Liver (tissue), 9 donors: ENCODE measurements around the gene PLS1. TPM values are rescaled to one million over a fixed set of nuclear protein-coding genes. Genes with fewer than 3 reads are reported as not detected.
A peak's percentile ranks its signal among the peaks of the same experiment; 100 is the strongest.

Experiments used
- DNase-seq: peaks from one replicate; pipeline ENCODE4 v3.0.0-alpha.2; 2017; ENCODE audit warnings: low spot score
- H3K27ac ChIP-seq, 2 donors: one replicate each; pipeline ENCODE4 v1.7.0; 2013; ENCODE audit warnings: inconsistent platforms in 2 of 2, low read length in 2 of 2, control low read depth in 1 of 2, low read depth in 1 of 2, mild to moderate bottlenecking in 1 of 2
- H3K27me3 ChIP-seq, 4 donors: one replicate each; pipeline versions ENCODE4 v1.6.1 to v1.7.0; 2013; ENCODE audit warnings: low read length in 3 of 4, inconsistent platforms in 1 of 4, mild to moderate bottlenecking in 1 of 4, moderate library complexity in 1 of 4; ENCODE audit not compliant: control insufficient read depth in 4 of 4, insufficient read depth in 4 of 4
- H3K36me3 ChIP-seq, 4 donors: one replicate each; pipeline versions ENCODE4 v1.6.1 to v1.7.0; 2013; ENCODE audit warnings: low read length in 3 of 4, mild to moderate bottlenecking in 3 of 4, low read depth in 1 of 4, moderate library complexity in 1 of 4; ENCODE audit not compliant: control insufficient read depth in 4 of 4, insufficient read depth in 3 of 4
- H3K4me1 ChIP-seq, 4 donors: one replicate each; pipeline versions ENCODE4 v1.6.1 to v1.7.0; 2013; ENCODE audit warnings: low read length in 3 of 4, mild to moderate bottlenecking in 3 of 4, moderate library complexity in 1 of 4; ENCODE audit not compliant: control insufficient read depth in 4 of 4, insufficient read depth in 4 of 4
- H3K4me3 ChIP-seq, 3 donors: one replicate each; pipeline versions ENCODE4 v1.6.1 to v1.7.0; 2013; ENCODE audit warnings: low read length in 3 of 3, control low read depth in 1 of 3, low read depth in 1 of 3, mild to moderate bottlenecking in 1 of 3
- H3K9ac ChIP-seq, 2 donors: one replicate each; pipeline ENCODE4 v1.7.0; 2013; ENCODE audit warnings: low read length in 2 of 2, mild to moderate bottlenecking in 2 of 2, moderate library complexity in 2 of 2, control low read depth in 1 of 2, low read depth in 1 of 2
- H3K9me3 ChIP-seq, 4 donors: one replicate each; pipeline versions ENCODE4 v1.6.1 to v1.7.0; 2013; ENCODE audit warnings: low read length in 3 of 4; ENCODE audit not compliant: control insufficient read depth in 4 of 4
- EGR1 ChIP-seq, 2 donors: IDR thresholded peaks; 2 replicates each; pipeline ENCODE4 v1.6.1; 2016 to 2018; ENCODE audit warnings: antibody characterized with exemption in 2 of 2, low read depth in 2 of 2
- FOXA1 ChIP-seq: IDR thresholded peaks from 2 replicates; pipeline ENCODE4 v1.6.1; 2016; ENCODE audit warnings: antibody characterized with exemption
- FOXA2 ChIP-seq: IDR thresholded peaks from 2 replicates; pipeline ENCODE4 v1.6.1; 2016; ENCODE audit warnings: antibody characterized with exemption
- GABPA ChIP-seq, 2 donors: IDR thresholded peaks in 1 of 2; conservative IDR thresholded peaks in 1 of 2; 2 replicates each; pipeline ENCODE4 v1.6.1; 2016; ENCODE audit warnings: antibody characterized with exemption in 2 of 2, mild to moderate bottlenecking in 1 of 2, moderate library complexity in 1 of 2
- HNF4A ChIP-seq, 2 donors: conservative IDR thresholded peaks; 2 replicates each; pipeline ENCODE4 v1.6.1; 2016; ENCODE audit warnings: antibody characterized with exemption in 2 of 2, mild to moderate bottlenecking in 2 of 2
- HNF4G ChIP-seq: IDR thresholded peaks from 2 replicates; pipeline ENCODE4 v1.6.1; 2016; ENCODE audit warnings: antibody characterized with exemption
- JUND ChIP-seq, 2 donors: IDR thresholded peaks; 2 replicates each; pipeline ENCODE4 v1.6.1; 2016; ENCODE audit warnings: antibody characterized with exemption in 2 of 2
- NR2F2 ChIP-seq: IDR thresholded peaks from 2 replicates; pipeline ENCODE4 v1.6.1; 2016; ENCODE audit warnings: antibody characterized with exemption
- RAD21 ChIP-seq, 2 donors: IDR thresholded peaks; 2 replicates each; pipeline ENCODE4 v1.6.1; 2016; ENCODE audit warnings: antibody characterized with exemption in 2 of 2, mild to moderate bottlenecking in 2 of 2
- RXRA ChIP-seq, 2 donors: IDR thresholded peaks; 2 replicates each; pipeline ENCODE4 v1.6.1; 2017 to 2018; ENCODE audit warnings: antibody characterized with exemption in 2 of 2, mild to moderate bottlenecking in 1 of 2
- SP1 ChIP-seq: IDR thresholded peaks from 2 replicates; pipeline ENCODE4 v1.6.1; 2018; ENCODE audit warnings: antibody characterized with exemption, mild to moderate bottlenecking
- TAF1 ChIP-seq: conservative IDR thresholded peaks from 2 replicates; pipeline ENCODE4 v1.6.1; 2016; ENCODE audit warnings: antibody characterized with exemption, mild to moderate bottlenecking
- YY1 ChIP-seq: IDR thresholded peaks from 2 replicates; pipeline ENCODE4 v1.6.1; 2016; ENCODE audit warnings: antibody characterized with exemption, mild to moderate bottlenecking
- WGBS: extraction: QIAGEN DNeasy Blood & Tissue Kit; methylation state at CpG from one replicate; pipeline ENCODE4 v1.1.7; 2013; 5-methylcytosine and 5-hydroxymethylcytosine counted together
- polyA plus RNA-seq, 2 donors: library from polyadenylated mRNA; stranded (reverse) in 1 of 2; unstranded in 1 of 2; fragments of 200-250 nt in 1 of 2; fragments of >200 nt in 1 of 2; fragmentation: Nextera tagmentation in 1 of 2; extraction: Ambion mirVana in 1 of 2; gene quantifications; one replicate each; pipeline versions ENCODE4 v1.2.1 to v1.2.3, GENCODE V29; 2013 to 2015
- total RNA-seq, 2 donors: library from RNA; depleted of rRNA; stranded (reverse); fragments of >200 nt; gene quantifications; one replicate each; pipeline ENCODE4 v1.2.3, GENCODE V29; 2014
- TF ChIP-seq, protein P1 (sequence below): IDR thresholded peaks from 2 replicates; pipeline ENCODE4 v1.6.1; 2016; ENCODE audit warnings: antibody characterized with exemption
- TF ChIP-seq, protein P2 (sequence below): IDR thresholded peaks from 2 replicates; pipeline ENCODE4 v1.6.1; 2016; ENCODE audit warnings: antibody characterized with exemption, mild to moderate bottlenecking
- TF ChIP-seq, protein P3 (sequence below): IDR thresholded peaks from 2 replicates; pipeline ENCODE4 v1.6.1; 2016; ENCODE audit warnings: antibody characterized with exemption
- TF ChIP-seq, protein P4 (sequence below): IDR thresholded peaks from 2 replicates; pipeline ENCODE4 v1.6.1; 2016; ENCODE audit warnings: antibody characterized with exemption
- TF ChIP-seq, protein P5 (sequence below): fragments of 150-350 bp; IDR thresholded peaks from 2 replicates; pipeline ENCODE4 v1.5.1; 2017; ENCODE audit warnings: improper control_type of control experiment, low read depth, low read length; ENCODE audit not compliant: missing input control
- donor health status: healthy.
- donor health status: healthy.
- donor health status: healthy.
- donor health status: healthy.
- donor health status: healthy.

Gene PLS1
- total and polyA plus RNA-seq, 4 donors = 7.2 to 21.9 (median 10.1) TPM

DNA sequence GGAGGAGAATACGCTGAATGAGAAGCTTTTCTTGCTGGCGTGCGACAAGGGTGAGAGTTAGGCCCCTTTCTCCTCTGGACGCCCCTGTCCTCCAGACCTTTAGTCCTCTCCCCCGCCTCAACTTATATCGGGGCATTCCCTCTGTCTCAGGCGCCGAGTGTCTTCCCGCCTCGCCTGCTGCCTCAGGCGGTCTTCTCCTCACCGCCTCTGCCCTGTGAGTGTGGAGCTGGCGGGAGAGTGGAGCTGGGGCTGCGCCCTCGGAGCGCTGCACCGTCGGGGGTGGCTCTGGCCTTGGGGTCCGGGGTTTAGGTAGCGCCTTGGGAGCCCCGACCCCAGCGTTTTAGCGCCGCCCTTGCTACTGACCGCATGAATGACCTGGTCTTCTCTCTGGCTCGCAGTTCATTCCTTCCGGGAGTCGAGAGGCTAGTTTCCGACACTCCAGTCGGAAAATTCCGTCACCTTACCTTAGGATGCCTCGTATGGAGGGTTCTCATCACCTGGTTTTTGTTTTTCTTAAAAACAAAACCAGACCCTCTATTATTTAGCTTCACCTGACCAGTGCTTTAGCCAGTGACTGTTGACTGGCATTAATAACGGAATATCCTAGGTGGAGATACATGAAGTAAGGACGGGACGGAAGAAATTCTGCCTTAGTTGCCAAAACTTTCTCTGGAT is 128.6 kb downstream of the PLS1 start:
- Histone ChIP-seq H3K4me3 (peak overlapping the region in 2 of 3 donors; percentile 53 to 58), H3K36me3 (no peaks in the 10 kb centered on the region), H3K27ac (no peak overlapping the region), H3K9ac (no peak overlapping the region), H3K27me3 (peaks cover 0 to 9% (median 0%) of the 10 kb centered on the region in 4 donors), H3K9me3 (no peaks in the 10 kb centered on the region), H3K4me1 (peaks cover 0 to 12% (median 7%) of the 10 kb centered on the region in 4 donors)
- TF ChIP-seq HNF4G = no peak
- no peak for TF ChIP-seq JUND (IDR thresholded peaks at IDR 0.05)
- no peak for TF ChIP-seq RXRA (IDR thresholded peaks at IDR 0.05)
- TF ChIP-seq HNF4A (conservative IDR thresholded peaks at IDR 0.05) = no peak
- TF ChIP-seq NR2F2 = no peak
- TF ChIP-seq, protein P1, sequence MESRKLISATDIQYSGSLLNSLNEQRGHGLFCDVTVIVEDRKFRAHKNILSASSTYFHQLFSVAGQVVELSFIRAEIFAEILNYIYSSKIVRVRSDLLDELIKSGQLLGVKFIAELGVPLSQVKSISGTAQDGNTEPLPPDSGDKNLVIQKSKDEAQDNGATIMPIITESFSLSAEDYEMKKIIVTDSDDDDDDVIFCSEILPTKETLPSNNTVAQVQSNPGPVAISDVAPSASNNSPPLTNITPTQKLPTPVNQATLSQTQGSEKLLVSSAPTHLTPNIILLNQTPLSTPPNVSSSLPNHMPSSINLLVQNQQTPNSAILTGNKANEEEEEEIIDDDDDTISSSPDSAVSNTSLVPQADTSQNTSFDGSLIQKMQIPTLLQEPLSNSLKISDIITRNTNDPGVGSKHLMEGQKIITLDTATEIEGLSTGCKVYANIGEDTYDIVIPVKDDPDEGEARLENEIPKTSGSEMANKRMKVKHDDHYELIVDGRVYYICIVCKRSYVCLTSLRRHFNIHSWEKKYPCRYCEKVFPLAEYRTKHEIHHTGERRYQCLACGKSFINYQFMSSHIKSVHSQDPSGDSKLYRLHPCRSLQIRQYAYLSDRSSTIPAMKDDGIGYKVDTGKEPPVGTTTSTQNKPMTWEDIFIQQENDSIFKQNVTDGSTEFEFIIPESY = no peak
- WGBS = 7% methylated on average over 35 of the region's 35 CpGs
- peak; percentile 60 for DNase-seq

DNA sequence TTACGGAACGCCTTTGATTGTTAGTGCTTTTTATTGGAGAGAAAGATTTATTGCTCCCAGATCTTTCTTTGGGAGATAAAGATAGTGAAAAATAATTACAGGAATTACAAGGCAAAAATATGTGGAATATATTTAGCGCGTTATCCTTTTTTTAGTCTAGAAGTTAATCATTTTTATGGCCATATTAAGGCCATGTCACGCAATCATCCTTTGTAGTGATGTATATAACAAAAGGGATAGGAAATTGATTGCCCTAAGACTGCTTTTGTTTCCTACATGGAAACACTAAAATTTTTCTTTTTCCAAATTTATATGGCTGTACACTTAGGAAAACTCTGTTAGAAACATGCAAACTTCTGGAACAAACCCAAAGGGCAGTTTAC is 129.2 kb downstream of the PLS1 start:
- DNase-seq = no peak
- no peak for TF ChIP-seq GABPA (IDR thresholded peaks at IDR 0.05 in 1 of 2, conservative IDR thresholded peaks at IDR 0.05 in 1 of 2)
- TF ChIP-seq RXRA (IDR thresholded peaks at IDR 0.05) = no peak
- TF ChIP-seq NR2F2 = no peak
- no peak for TF ChIP-seq EGR1 (IDR thresholded peaks at IDR 0.05; ENCODE audit: low read depth in 2 of 2)
- no peak for TF ChIP-seq FOXA2
- TF ChIP-seq JUND (IDR thresholded peaks at IDR 0.05) = no peak
- no peak for TF ChIP-seq RAD21 (IDR thresholded peaks at IDR 0.05)
- TF ChIP-seq, protein P2, sequence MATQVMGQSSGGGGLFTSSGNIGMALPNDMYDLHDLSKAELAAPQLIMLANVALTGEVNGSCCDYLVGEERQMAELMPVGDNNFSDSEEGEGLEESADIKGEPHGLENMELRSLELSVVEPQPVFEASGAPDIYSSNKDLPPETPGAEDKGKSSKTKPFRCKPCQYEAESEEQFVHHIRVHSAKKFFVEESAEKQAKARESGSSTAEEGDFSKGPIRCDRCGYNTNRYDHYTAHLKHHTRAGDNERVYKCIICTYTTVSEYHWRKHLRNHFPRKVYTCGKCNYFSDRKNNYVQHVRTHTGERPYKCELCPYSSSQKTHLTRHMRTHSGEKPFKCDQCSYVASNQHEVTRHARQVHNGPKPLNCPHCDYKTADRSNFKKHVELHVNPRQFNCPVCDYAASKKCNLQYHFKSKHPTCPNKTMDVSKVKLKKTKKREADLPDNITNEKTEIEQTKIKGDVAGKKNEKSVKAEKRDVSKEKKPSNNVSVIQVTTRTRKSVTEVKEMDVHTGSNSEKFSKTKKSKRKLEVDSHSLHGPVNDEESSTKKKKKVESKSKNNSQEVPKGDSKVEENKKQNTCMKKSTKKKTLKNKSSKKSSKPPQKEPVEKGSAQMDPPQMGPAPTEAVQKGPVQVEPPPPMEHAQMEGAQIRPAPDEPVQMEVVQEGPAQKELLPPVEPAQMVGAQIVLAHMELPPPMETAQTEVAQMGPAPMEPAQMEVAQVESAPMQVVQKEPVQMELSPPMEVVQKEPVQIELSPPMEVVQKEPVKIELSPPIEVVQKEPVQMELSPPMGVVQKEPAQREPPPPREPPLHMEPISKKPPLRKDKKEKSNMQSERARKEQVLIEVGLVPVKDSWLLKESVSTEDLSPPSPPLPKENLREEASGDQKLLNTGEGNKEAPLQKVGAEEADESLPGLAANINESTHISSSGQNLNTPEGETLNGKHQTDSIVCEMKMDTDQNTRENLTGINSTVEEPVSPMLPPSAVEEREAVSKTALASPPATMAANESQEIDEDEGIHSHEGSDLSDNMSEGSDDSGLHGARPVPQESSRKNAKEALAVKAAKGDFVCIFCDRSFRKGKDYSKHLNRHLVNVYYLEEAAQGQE = no peak
- TF ChIP-seq, protein P3, sequence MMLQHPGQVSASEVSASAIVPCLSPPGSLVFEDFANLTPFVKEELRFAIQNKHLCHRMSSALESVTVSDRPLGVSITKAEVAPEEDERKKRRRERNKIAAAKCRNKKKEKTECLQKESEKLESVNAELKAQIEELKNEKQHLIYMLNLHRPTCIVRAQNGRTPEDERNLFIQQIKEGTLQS = no peak
- TF ChIP-seq, protein P4, sequence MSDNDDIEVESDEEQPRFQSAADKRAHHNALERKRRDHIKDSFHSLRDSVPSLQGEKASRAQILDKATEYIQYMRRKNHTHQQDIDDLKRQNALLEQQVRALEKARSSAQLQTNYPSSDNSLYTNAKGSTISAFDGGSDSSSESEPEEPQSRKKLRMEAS = no peak
- TF ChIP-seq HNF4A (conservative IDR thresholded peaks at IDR 0.05) = no peak
- TF ChIP-seq HNF4G = no peak
- no peak for TF ChIP-seq FOXA1
- TF ChIP-seq TAF1 = no peak
- TF ChIP-seq YY1 = no peak
- no peak for TF ChIP-seq SP1
- TF ChIP-seq, protein P1 = no peak
- TF ChIP-seq, protein P5, sequence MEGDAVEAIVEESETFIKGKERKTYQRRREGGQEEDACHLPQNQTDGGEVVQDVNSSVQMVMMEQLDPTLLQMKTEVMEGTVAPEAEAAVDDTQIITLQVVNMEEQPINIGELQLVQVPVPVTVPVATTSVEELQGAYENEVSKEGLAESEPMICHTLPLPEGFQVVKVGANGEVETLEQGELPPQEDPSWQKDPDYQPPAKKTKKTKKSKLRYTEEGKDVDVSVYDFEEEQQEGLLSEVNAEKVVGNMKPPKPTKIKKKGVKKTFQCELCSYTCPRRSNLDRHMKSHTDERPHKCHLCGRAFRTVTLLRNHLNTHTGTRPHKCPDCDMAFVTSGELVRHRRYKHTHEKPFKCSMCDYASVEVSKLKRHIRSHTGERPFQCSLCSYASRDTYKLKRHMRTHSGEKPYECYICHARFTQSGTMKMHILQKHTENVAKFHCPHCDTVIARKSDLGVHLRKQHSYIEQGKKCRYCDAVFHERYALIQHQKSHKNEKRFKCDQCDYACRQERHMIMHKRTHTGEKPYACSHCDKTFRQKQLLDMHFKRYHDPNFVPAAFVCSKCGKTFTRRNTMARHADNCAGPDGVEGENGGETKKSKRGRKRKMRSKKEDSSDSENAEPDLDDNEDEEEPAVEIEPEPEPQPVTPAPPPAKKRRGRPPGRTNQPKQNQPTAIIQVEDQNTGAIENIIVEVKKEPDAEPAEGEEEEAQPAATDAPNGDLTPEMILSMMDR = no peak
- H3K36me3 ChIP-seq = no peaks in the 10 kb centered on the region
- H3K4me3 ChIP-seq = peak overlapping the region in 1 of 3 donors; percentile 58
- H3K4me1 ChIP-seq = peaks cover 0 to 12% (median 7%) of the 10 kb centered on the region in 4 donors
- 40% methylated on average over 5 of the region's 5 CpGs for WGBS
- peaks cover 0 to 9% (median 0%) of the 10 kb centered on the region in 4 donors for H3K27me3 ChIP-seq
- H3K9ac ChIP-seq = no peak overlapping the region
- H3K9me3 ChIP-seq = no peaks in the 10 kb centered on the region
- H3K27ac ChIP-seq = no peak overlapping the region
